Measurements from ENCODE around the gene TTI1. TPM values are rescaled to one million over a fixed set of nuclear protein-coding genes. Genes with fewer than 3 reads are reported as not detected.

Gene TTI1
- total and polyA plus RNA-seq, 9 of the 15 experiments (the other 6 are each of a cell fraction or from before 2014, with no cell fraction given): 9.8 to 55.1 (median 39.4) TPM

DNA sequence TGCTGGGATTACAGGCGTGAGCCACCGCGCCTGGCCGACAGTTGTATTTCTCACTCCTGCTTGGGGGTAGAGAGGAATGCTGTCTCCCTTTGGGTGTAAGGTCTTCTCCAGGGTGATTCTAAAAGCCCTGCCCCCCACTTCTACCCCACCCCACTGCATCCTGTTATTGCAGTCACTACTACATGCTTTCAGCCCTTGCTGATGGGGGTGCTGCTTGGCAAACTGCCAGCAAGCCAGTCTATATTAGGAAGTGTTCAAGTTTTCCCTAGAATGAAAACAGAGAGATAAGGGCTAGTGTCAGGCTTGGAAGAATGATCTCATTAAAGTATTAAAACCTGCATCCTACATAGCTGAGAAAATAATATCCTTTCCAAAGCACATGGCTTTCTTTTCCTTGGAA, 31.3 kb downstream of the TTI1 start:
- Histone ChIP-seq H3K36me3 (ENCODE audit: control insufficient read depth, insufficient read depth, low read length) (peaks cover 96% of the 10 kb centered on the region), H3K9me3 (replicated peaks; ENCODE audit: control insufficient read depth, insufficient read depth, low read depth, low read length) (no peaks in the 10 kb centered on the region), H3K9me1 (ENCODE audit: control insufficient read depth, insufficient read depth, low read length) (no peaks in the 10 kb centered on the region), H3K4me3 (no peak overlapping the region), H3K27me3 (ENCODE audit: control insufficient read depth in 2 of 2, insufficient read depth in 2 of 2, low read length in 2 of 2) (no peaks in the 10 kb centered on the region), H3K4me1 (replicated peaks in 1 of 2; ENCODE audit: control insufficient read depth in 2 of 2, insufficient read depth in 2 of 2, low read length in 2 of 2) (peaks cover 8 to 10% of the 10 kb centered on the region in 2 experiments; a peak in 4 of 5 replicates), H2AFZ (ENCODE audit: low read depth, low read length) (no peak overlapping the region), H4K20me1 (replicated peaks; ENCODE audit: control insufficient read depth, insufficient read depth, low read length) (peaks cover 16% of the 10 kb centered on the region; the same call in 1 of the 2 replicates), H3K27ac (ENCODE audit: extremely low read depth, low read depth, low read length) (no peak overlapping the region), H3K79me2 (ENCODE audit: control insufficient read depth, insufficient read depth, low read length) (peaks cover 9% of the 10 kb centered on the region), H3K9ac (ENCODE audit: insufficient read depth in 1 of 2, low read depth in 2 of 2, low read length in 2 of 2) (no peak overlapping the region), H3K4me2 (ENCODE audit: insufficient read depth, low read length) (no peak overlapping the region)
- in situ Hi-C loops (cut with MboI): no loop called here
- CTCF ChIA-PET (ENCODE audit: low intra/inter-chr PET ratio): no interaction called here
- DNase-seq (ENCODE audit: extremely low read depth in 1 of 4, low spot score in 3 of 4) (peak; percentile 36 to 47 (median 42)), ATAC-seq (no peak), FAIRE-seq (no peak)
- POLR2A ChIA-PET: no interaction called here
- intact Hi-C loops (cut with micrococcal nuclease): no loop called here
- BruUV-seq (replicated peaks): no TSS peak
- WGBS (ENCODE audit: insufficient coverage, low coverage, missing lambda C conversion rate): 94% methylated on average over 4 of the region's 4 CpGs
- TF ChIP-seq NFXL1 (CRISPR knock-in tag; IDR thresholded peaks at IDR 0.05) (no peak), NONO (IDR thresholded peaks at IDR 0.05; ENCODE audit: low read depth in 2 of 2, low read length in 1 of 2) (no peak), DMBX1 (CRISPR knock-in tag; IDR thresholded peaks at IDR 0.05; ENCODE audit: borderline replicate concordance) (no peak), ZNF212 (CRISPR knock-in tag; IDR thresholded peaks at IDR 0.05) (no peak), NCOA6 (IDR thresholded peaks at IDR 0.05) (no peak), ILF3 (IDR thresholded peaks at IDR 0.05; ENCODE audit: borderline replicate concordance) (no peak), SMARCB1 (IDR thresholded peaks at IDR 0.05; ENCODE audit: insufficient read length, low read depth) (no peak), FOSL1 (tag; conservative IDR thresholded peaks at IDR 0.05) (peak; percentile 7; the same call in 1 of the 2 replicates), ATF1 (CRISPR knock-in tag; IDR thresholded peaks at IDR 0.05) (no peak), ATF1 (tag; IDR thresholded peaks at IDR 0.05) (no peak), DDX20 (tag; IDR thresholded peaks at IDR 0.05; ENCODE audit: low read depth) (no peak), ZNF77 (CRISPR knock-in tag; IDR thresholded peaks at IDR 0.05) (no peak), NFIX (CRISPR knock-in tag; IDR thresholded peaks at IDR 0.05; ENCODE audit: low read depth) (peak; percentile 89), NCOA4 (IDR thresholded peaks at IDR 0.05; ENCODE audit: partially characterized antibody) (no peak), SRF (CRISPR knock-in tag; IDR thresholded peaks at IDR 0.05) (peak in 1 of 2 experiments; percentile 39; a peak in 1 of 4 replicates), ZZZ3 (IDR thresholded peaks at IDR 0.05) (no peak), NFIC (IDR thresholded peaks at IDR 0.05) (peak; percentile 96), HDAC6 (IDR thresholded peaks at IDR 0.05; ENCODE audit: low read depth, low read length) (no peak)
- TF ChIP-seq, protein P1, sequence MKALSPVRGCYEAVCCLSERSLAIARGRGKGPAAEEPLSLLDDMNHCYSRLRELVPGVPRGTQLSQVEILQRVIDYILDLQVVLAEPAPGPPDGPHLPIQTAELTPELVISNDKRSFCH (CRISPR knock-in tag; IDR thresholded peaks at IDR 0.05): no peak
- TF ChIP-seq, protein P1 (tag; IDR thresholded peaks at IDR 0.05): no peak
- TF ChIP-seq, protein P2, sequence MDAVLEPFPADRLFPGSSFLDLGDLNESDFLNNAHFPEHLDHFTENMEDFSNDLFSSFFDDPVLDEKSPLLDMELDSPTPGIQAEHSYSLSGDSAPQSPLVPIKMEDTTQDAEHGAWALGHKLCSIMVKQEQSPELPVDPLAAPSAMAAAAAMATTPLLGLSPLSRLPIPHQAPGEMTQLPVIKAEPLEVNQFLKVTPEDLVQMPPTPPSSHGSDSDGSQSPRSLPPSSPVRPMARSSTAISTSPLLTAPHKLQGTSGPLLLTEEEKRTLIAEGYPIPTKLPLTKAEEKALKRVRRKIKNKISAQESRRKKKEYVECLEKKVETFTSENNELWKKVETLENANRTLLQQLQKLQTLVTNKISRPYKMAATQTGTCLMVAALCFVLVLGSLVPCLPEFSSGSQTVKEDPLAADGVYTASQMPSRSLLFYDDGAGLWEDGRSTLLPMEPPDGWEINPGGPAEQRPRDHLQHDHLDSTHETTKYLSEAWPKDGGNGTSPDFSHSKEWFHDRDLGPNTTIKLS (IDR thresholded peaks at IDR 0.05; ENCODE audit: borderline replicate concordance, low read depth): no peak
- TF ChIP-seq, protein P3, sequence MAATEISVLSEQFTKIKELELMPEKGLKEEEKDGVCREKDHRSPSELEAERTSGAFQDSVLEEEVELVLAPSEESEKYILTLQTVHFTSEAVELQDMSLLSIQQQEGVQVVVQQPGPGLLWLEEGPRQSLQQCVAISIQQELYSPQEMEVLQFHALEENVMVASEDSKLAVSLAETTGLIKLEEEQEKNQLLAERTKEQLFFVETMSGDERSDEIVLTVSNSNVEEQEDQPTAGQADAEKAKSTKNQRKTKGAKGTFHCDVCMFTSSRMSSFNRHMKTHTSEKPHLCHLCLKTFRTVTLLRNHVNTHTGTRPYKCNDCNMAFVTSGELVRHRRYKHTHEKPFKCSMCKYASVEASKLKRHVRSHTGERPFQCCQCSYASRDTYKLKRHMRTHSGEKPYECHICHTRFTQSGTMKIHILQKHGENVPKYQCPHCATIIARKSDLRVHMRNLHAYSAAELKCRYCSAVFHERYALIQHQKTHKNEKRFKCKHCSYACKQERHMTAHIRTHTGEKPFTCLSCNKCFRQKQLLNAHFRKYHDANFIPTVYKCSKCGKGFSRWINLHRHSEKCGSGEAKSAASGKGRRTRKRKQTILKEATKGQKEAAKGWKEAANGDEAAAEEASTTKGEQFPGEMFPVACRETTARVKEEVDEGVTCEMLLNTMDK (IDR thresholded peaks at IDR 0.05; ENCODE audit: borderline replicate concordance, insufficient read depth, low read depth, low read length, poor library complexity, severe bottlenecking): no peak
